Measurements from ENCODE around the gene ANO2. TPM values are rescaled to one million over a fixed set of nuclear protein-coding genes. Genes with fewer than 3 reads are reported as not detected.

ANO2 gene
- total and polyA plus RNA-seq, 2 experiments from 2014 or later = 0.21 TPM; not detected in 1

DNA sequence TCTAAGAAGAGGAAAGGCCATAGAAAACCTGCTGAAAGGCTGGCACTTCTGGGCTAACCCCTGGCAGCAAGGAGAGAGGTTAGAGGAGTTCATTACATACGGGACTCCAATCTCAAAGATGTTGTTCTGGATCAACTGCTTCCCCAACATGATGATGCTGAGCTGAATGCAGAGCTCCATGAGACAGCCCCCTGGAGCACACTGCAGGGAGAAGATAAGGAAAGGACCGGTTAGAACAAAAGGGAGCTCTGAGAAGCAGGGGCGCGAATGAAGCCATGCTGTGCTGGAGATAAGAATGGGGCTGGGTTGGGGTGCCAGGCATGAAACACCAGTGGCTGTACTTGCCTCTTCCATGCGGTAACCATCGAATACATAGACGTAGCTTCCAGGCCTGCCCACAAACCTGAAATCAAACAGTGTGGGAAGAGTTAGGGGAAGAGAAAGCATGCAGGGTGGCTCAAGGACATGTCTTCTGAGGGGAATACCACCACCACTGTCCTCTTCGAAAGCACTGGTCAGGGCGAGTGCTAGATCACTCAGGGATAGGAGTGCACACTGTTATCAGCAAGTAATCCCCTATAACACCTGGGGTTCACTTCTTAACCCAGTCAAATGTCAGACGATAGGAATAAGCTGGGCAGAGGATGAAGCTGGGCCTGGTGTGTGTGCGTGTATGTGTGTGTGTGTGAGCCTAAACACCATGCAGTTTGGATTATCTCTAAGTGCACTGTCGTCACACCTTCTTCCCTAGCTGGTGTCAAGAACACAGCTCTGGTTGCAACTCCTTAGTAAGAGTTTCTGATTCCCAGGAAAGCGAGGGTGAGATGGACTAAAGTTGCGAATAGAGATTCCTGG, 332.3 kb downstream of the ANO2 start:
- TF ChIP-seq, protein P1, sequence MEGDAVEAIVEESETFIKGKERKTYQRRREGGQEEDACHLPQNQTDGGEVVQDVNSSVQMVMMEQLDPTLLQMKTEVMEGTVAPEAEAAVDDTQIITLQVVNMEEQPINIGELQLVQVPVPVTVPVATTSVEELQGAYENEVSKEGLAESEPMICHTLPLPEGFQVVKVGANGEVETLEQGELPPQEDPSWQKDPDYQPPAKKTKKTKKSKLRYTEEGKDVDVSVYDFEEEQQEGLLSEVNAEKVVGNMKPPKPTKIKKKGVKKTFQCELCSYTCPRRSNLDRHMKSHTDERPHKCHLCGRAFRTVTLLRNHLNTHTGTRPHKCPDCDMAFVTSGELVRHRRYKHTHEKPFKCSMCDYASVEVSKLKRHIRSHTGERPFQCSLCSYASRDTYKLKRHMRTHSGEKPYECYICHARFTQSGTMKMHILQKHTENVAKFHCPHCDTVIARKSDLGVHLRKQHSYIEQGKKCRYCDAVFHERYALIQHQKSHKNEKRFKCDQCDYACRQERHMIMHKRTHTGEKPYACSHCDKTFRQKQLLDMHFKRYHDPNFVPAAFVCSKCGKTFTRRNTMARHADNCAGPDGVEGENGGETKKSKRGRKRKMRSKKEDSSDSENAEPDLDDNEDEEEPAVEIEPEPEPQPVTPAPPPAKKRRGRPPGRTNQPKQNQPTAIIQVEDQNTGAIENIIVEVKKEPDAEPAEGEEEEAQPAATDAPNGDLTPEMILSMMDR (IDR thresholded peaks at IDR 0.05; ENCODE audit: low read depth, low read length) = no peak

DNA sequence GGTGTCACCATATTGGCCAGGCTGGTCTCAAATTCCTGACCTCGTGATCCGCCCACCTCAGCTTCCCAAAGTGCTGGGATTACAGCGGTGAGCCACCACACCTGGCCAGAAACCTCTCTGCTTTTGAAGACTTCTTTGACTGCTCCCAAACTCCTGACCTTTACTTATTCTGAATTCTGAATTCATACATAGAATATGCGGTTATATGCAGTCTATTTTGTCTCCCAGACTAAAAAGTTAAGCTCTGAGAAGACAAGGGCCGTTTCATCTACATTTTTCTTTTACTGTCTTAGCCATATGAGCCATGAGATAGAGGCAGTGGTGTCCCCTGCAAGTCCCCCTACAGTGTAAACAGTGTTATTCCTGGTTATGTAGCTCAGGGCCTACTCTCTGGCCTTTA, 333.9 kb downstream of the ANO2 start:
- Histone ChIP-seq H3K9me3 (ENCODE audit: low read depth) (no peaks in the 10 kb centered on the region), H3K36me3 (no peaks in the 10 kb centered on the region), H3K27me3 (no peaks in the 10 kb centered on the region), H3K4me3 (no peak overlapping the region), H3K27ac (no peak overlapping the region), H3K4me1 (ENCODE audit: low read depth) (no peaks in the 10 kb centered on the region)
- no peak for DNase-seq (ENCODE audit: low read depth in 1 of 2, low spot score in 1 of 2)
- TF ChIP-seq, protein P1 (IDR thresholded peaks at IDR 0.05; ENCODE audit: low read depth, low read length) = no peak

More for the DNA sequence above, 332.3 kb downstream of the ANO2 start:
- H3K27ac ChIP-seq = no peak overlapping the region
- no peaks in the 10 kb centered on the region for H3K27me3 ChIP-seq
- H3K9me3 ChIP-seq (ENCODE audit: low read depth) = no peaks in the 10 kb centered on the region
- no peak for DNase-seq (ENCODE audit: low read depth in 1 of 2, low spot score in 1 of 2)
- H3K4me3 ChIP-seq = no peak overlapping the region
- H3K4me1 ChIP-seq (ENCODE audit: low read depth) = no peaks in the 10 kb centered on the region
- no peaks in the 10 kb centered on the region for H3K36me3 ChIP-seq

DNA sequence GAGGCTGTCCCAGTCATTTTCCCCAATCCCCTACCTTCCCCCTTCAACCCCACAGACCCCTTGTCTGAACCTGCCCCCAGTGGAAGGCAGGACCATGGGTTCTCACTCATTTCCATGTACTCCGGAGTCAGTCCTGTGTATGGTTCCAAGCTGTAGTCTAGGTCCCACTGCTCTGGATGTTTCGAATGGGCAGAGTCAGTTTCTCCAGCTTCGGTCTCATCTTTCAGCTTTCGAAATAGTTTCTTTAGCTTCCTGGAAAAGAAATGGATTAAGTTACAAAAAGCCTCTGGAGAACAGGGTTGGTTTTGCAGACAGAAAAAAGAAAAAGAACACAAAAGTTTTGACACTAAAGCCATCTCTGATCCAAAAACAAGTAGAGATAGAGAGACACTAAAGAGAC, 345.7 kb downstream of the ANO2 start:
- no peaks in the 10 kb centered on the region for H3K4me1 ChIP-seq (ENCODE audit: low read depth)
- H3K36me3 ChIP-seq = no peaks in the 10 kb centered on the region
- no peaks in the 10 kb centered on the region for H3K27me3 ChIP-seq
- no peak overlapping the region for H3K4me3 ChIP-seq
- DNase-seq (ENCODE audit: low read depth in 1 of 2, low spot score in 1 of 2) = no peak
- TF ChIP-seq, protein P1 (IDR thresholded peaks at IDR 0.05; ENCODE audit: low read depth, low read length) = no peak
- H3K27ac ChIP-seq = no peak overlapping the region
- H3K9me3 ChIP-seq (ENCODE audit: low read depth) = no peaks in the 10 kb centered on the region

DNA sequence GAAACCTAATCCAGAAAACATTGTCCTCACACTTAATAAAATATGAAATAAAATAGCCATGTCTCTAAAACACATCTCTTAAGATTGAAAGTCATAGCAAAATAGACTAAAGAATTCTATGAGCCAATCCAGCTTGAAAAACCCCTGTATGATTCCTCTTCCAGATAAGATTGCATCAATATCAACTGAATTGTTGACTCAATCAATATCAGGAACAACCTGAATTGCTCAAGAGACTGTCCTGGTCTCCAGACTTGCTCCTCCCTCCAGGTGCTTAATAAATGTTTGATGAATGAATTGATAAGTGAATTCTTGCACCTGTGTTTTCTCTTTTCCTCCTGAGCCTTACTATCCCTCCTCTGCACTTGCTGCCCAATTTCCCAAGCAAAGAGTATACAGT, 351.1 kb downstream of the ANO2 start:
- DNase-seq (ENCODE audit: low read depth in 1 of 2, low spot score in 1 of 2) = no peak
- Histone ChIP-seq H3K4me3 (no peak overlapping the region), H3K36me3 (no peaks in the 10 kb centered on the region), H3K27ac (no peak overlapping the region), H3K4me1 (ENCODE audit: low read depth) (no peaks in the 10 kb centered on the region), H3K9me3 (ENCODE audit: low read depth) (no peaks in the 10 kb centered on the region), H3K27me3 (no peaks in the 10 kb centered on the region)
- TF ChIP-seq, protein P1 (IDR thresholded peaks at IDR 0.05; ENCODE audit: low read depth, low read length) = no peak

DNA sequence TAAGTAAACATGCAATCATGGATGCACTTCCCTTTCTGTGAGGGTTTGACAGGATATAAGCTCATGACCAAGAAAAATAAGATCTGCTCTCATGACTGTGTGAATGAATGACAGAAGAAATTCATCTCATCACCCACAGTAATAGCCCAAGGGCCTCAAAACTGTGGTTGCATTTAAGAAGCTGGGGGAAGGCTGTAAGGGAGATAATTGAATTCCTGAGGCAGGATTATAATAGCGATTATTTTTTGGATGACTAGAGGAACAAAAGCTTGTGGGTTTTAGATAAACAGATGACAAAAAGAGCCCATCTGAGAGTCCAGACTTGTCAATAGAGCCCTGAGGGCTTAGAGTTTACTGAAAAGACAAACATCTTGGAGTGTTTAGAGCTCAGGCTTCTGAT, 352.0 kb downstream of the ANO2 start:
- DNase-seq (ENCODE audit: low read depth in 1 of 2, low spot score in 1 of 2) = no peak
- Histone ChIP-seq H3K27me3 (no peaks in the 10 kb centered on the region), H3K9me3 (ENCODE audit: low read depth) (no peaks in the 10 kb centered on the region), H3K4me3 (no peak overlapping the region), H3K36me3 (no peaks in the 10 kb centered on the region), H3K4me1 (ENCODE audit: low read depth) (no peaks in the 10 kb centered on the region), H3K27ac (no peak overlapping the region)
- TF ChIP-seq, protein P1 (IDR thresholded peaks at IDR 0.05; ENCODE audit: low read depth, low read length) = no peak

All from cardiac muscle cell (in vitro differentiated cells and primary cell).